Stimulated activated CD4-positive, alpha-beta T cell treated with anti-CD3 and anti-CD28 coated beads, TNF-alpha, amount 100 ng/mL, for 4 hours (primary cell): Measurements from ENCODE around the gene VPS9D1.

Experiments
- DNase-seq, 3 experiments: peaks; one replicate each; pipeline ENCODE4 v3.0.0-alpha.2; 2020; ENCODE audit warnings: low read depth in 3 of 3

The VPS9D1 gene

DNA sequence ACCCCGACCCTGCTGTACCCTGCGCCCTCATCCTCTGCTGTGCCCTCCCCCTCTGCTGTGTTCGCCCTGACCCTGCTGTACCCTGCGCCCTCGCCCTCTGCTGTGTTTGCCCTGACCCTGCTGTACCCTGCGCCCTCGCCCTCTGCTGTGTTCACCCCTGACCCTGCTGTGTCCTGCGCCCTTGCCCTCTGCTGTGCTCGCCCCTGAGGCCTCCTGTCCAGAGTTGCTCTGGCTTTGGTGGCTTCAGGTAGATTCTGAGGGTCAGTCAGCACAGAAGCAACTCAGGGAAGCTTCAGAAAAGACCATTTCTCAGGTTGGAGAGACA, 12.2 kb upstream of the VPS9D1 start:
- no peak for DNase-seq

DNA sequence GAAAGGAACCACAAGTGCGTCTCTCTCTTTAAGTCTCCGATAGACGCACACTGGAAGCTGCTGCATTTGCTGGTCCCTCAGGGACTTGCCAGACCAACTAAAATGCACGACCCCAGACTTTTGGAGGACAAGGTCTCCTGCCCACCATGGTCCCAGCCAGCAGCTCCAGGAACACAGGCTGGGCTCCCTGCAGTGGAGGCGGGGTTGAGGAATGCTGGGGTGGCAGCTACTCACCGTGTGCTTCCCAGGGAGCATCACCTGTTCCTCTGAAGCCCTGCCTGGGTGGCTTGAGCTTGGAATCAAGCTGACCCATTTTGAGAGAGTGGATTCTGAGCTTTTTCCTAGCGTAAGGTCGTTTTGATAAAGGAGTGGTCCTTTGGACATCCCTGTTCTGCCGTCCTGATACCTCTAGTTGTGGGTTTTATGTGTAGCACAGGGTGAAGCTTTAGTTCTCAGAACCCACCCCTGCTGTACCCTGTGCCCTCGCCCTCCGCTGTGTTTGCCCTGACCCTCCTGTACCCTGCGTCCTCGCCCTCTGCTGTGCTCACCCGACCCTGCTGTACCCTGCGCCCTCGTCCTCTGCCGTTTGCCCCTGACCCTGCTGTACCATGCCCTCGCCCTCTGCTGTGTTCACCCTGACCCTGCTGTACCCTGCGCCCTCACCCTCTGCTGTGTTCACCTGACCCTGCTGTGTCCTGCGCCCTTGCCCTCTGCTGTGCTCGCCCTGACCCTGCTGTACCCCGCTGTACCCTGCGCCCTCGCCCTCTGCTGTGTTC, 11.6 kb upstream of the VPS9D1 start:
- DNase-seq = no peak

DNA sequence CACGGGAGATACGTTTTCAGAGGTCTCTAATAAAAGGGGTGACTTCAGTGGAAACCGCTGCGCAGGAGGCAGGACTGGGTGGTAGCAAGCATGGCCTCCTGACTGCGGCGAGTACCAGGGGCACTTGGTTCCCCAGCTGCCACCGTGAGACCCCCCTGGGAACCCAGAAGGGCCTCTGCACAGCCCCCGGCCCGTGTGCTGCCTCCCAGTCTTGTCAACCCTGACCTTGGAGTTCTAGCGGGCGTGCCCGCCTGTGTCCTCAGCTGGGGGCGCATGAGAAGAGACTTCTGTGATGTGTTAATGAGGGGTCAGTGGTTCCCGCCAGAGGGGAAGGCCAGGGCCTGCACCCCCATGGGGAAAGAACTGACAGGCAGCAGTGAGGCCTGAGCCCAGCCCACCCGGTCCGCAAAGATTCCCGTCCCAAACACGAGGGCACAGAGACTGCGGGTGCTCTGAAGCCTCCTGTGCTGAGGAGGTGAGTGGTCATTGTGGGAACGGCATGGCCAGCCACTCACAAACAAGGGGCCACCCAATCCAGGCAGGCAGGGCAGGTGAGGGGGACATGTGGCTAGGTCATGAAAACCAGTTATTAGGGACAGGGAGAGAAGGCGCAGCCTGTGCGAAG, 10.0 kb upstream of the VPS9D1 start:
- DNase-seq = no peak

DNA sequence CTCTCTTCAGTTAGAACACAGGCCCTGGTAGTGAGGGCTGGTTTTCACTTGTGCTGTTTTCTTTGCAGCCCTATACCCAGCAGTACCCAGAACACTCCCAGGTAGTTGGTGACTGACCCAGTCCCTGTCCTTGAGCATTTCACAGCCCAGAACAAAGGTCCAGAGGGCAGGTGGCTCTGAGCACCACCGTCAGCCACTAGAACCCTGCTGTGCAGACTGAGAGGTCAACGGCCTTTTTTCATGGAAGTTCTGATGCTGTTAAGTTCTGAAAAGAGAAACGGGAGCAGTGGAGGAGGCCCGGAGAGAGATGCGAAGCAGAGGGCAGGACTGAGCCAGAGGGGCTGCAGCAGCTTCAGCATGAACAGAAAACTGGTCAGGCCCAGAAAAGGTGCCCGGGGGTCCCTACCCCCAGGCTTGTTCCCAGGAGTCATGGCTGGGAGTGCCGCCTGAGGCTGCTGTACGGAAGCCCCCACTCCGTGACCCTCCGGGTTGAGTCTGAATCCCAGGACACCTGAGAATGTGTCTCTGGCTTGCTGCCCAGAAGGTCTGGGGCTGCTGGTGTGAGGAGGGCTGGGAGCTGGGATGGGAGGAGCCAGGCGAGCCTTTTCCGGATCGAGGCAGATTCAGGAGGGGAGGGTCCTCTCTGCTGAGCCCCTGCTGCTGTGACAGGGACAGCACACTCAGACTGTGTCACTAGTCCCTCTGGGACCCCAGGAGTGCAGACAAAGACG, 9.3 kb upstream of the VPS9D1 start:
- no peak for DNase-seq

DNA sequence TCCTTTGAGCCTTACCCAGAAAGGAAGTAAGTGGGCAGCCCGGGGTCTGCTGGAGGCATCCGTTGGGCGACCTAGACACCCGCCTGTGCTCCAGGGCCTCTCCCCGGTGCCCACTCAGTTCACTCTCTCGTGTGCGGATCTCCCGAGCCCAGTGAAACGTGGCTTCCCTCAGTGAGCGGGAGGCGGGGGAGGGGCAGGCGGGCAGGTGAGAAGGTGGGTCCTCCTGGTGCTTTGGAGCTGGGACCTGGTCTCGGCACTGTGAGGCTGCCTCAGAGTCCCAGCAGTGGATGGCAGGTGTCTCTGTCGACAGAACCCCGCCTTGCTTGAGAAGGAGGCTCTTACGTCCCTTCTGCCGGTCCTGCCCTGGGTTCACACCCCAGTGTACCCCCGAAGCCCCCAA, 8.6 kb upstream of the VPS9D1 start:
- DNase-seq = no peak

DNA sequence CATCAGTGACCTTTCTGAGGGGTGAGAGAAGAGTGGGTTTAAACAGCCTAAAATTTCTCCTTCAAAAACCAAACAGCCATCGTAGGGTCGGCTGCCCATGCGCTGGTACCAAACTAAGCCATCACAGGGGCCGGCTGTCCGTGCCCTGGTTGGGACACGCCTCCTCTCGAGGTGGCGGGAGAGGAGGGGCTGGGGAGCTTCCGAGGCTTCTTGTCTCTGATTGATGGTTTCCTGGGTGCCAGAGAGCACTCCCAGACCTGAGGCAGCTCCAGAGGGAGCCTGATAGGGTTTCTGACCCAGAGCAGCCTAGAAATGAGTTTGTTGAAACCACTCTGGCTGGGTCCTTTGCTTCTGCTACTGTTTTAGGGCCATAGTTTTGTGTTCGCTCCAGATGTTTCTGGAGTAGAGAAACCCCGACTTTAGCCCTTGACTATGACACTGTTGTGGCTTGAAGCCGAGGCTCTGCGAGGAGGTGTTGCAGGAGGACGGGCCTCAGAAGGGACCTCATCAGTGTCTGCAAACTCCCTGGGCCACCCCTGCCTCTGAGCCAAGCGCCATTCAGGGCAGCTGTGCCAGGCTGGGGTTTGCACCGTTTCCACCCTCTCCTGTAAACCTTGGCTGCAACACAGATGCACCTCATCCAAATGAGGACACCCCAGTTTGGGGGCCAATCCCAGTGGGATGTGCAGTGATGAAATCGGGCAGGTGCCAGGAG, 6.9 kb upstream of the VPS9D1 start:
- DNase-seq = no peak

DNA sequence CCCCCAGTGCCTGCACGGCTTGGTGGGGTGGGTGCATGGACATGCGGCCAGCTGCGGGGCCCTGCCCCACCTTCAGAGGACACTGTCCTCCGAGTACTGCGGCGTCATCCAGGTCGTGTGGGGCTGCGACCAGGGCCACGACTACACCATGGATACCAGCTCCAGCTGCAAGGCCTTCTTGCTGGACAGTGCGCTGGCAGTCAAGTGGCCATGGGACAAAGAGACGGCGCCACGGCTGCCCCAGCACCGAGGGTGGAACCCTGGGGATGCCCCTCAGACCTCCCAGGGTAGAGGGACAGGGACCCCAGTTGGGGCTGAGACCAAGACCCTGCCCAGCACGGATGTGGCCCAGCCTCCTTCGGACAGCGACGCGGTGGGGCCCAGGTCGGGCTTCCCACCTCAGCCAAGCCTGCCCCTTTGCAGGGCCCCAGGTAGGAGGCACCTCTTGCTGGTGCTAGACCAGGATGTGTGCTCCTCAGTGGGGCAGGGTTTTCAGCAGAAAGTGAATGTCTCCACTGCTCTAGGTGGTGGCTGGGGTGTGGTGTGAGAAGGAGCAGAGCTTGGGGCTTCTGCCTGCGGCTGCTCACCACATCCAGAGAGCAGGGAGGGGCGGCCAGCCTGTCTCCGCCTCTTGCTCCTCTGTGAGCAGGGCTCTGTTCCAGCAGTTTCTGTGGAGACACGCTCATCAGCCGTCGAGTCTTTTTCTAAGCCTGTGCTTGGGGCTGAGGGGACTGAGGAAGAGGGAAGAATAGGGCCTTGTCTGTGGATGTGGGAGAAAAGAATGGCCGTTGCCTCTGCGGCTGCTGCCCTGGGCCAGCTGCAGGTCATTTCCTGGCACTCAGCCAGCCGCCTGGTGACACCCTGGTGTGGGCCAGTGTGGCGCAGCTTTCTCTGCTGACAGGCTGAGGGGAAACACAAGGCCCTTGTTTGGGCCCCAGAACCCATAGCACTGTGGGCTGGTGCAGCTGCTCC, 2.9 kb upstream of the VPS9D1 start:
- DNase-seq = peak in 1 of 3 experiments; percentile 43

DNA sequence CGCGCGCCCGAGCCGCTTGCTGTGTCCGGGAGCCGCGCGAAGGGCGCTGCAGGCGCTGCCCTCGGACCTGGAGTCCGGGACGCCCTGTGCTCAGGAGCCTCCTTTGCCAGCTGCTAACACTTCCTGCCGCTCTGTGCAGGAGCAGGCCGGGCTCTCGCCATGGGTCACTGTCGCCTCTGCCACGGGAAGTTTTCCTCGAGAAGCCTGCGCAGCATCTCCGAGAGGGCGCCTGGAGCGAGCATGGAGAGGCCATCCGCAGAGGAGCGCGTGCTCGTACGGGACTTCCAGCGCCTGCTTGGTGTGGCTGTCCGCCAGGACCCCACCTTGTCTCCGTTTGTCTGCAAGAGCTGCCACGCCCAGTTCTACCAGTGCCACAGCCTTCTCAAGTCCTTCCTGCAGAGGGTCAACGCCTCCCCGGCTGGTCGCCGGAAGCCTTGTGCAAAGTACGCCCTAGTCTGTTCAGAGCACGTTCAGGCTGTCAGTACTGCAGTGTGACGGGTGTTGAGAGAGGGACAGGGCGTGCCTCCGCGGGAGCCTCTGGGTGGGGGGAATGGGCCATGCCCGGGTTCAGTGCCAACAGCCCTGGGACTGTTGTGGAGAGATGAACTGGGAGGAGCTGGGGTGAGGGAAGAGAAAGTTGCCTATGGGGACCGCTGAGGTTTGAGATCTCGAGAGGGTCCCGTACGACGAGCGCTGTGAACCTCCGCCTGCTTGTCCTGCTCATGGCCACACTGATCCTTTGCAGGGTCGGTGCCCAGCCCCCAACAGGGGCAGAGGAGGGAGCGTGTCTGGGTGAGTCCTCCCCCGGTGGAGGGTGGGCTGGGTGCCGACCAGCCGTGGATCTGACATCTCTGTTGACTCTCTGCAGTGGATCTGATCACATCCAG, 1.9 kb upstream of the VPS9D1 start:
- DNase-seq = peak in 1 of 3 experiments; percentile 45

DNA sequence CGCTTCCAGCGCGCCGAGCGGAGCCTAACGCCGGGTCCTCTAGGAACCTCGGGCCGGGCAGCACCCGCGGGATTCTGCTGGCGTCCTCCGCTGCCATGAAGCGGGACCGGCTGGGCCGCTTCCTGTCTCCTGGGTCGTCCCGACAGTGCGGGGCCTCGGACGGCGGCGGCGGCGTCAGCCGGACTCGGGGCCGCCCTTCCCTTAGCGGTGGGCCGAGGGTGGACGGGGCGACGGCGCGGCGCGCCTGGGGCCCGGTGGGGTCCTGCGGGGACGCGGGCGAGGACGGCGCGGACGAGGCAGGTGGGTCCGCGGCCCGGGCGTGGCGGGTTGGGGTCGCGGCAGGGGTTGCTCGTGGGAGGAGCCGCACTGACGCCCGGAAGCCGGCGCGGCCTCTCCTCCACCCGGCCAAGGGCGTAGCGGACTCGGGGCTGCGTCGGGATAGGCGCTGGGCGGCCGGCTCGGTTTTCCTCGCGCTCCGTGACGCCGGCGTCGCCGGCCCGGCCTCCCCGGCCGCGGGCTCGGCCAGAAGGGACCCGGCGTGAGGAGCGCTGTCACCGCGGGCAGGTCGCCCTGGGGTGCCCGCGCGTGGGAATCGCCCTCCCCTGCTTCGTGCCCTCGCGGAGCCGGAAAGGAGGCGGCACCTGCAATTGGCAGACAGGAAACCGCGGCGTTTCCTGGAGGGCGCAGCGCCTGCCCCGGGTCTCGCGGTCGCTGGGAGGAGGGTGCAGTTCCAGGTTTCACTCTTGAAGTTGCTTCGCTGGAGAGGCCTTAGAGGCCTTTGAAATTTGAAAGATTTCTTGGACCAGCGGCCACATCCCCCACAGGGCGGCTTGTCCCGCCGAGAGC, 1.1 kb upstream of the VPS9D1 start:
- DNase-seq = peak; percentile 63 to 83 (median 77)

DNA sequence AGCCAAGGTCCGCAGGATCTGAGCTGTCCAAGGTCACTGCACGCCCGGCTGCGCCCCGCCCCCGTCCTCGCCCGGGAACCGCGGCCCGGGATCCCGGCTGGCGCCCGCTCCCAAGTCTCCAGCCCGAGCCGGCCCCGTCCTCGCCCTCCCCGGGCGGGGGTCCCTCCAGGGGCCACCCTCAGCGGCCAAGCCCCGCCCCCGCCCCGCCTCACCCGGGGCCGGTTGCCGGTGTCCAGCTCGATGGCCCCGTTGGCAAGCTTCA, 216 bp downstream of the VPS9D1 start:
- no peak for DNase-seq

DNA sequence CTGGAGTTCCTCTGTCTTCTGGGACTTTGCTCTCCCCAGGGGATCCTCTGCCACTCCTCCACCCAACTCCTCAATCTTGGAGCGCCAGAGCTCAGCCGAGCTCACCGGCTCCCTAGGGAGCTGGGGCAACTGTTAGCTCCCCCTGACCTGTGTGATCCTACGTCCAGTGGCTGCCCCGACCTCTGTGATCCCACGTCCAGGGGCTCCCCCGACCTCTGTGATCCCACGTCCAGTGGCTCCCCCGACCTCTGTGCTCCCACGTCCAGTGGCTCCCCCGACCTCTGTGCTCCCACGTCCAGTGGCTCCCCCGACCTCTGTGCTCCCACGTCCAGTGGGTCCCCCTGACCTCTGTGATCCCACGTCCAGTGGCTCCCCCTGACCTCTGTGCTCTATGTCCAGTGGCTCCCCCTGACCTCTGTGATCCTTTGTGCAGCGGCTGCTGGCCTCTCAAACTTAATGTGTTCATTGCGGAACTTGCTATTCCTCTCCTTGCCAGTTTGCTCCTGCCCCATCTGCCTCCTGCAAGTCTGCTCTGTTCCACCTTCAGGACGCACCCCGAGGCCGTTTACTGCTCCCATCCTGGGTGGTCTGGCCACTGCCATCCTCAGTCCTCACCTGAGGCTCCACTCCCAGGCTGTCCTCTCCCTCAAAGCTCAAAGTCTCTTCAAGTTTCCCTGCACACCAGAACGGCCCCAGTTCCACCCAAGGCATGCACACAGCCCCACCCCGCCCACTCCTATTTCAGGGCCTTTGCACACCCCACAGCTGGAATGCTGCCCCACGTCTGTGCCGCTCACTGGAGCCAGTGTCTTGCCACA, 2.8 kb downstream of the VPS9D1 start:
- DNase-seq = no peak

DNA sequence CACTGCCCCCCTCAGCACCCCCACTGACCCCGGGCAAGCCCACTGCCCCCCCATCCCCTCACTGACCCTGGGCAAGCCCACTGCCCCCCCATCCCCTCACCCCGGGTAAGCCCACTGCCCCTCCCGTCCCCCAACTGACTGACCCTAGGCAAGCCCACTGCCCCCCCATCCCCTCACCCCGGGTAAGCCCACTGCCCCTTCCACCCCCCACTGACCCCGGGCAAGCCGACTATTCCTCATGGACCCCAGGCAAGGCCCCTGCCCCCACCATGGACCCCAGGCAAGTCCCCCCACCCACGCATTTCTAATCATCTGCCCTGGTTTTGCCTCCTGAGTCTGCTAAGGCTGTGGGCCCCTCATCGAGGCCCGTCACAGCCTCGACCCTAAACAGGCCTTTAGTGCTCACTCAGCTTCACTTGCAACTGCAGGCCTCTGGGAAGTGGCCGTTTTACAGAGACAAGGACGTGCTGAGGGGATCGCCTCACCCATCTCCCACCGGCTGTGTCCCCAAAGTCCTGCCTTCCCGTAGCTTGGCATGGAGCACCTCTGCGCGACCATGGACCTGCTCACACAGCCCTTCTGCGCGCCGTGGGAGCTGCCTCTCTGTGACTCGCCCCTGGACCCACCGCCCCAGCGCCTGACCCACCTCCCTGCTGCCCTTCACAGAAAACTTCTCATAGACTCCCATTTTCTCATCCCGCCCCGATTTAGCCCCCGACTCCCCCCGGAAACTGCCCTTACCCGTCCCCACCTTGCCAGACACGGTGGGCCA, 3.6 kb downstream of the VPS9D1 start:
- no peak for DNase-seq

DNA sequence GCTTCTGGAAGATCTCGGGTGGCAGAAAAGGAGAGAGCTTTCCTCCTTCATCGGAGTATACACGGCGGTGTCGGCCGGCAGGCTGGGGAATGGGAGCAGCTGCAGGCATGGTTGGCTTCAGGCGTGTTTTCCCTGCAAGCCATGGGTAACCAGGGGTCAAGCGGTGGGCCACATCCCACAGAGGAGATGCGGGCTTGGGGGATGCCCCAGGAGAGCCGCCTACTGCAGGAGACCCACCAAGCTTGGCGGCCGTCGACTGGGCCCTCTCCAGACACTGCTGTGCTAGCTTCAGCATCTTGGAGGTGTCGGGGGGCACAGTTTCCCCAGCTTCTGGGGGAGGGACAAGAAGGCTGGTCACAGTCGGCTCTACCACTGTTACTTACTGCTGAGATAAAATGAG, 4.2 kb downstream of the VPS9D1 start:
- no peak for DNase-seq

DNA sequence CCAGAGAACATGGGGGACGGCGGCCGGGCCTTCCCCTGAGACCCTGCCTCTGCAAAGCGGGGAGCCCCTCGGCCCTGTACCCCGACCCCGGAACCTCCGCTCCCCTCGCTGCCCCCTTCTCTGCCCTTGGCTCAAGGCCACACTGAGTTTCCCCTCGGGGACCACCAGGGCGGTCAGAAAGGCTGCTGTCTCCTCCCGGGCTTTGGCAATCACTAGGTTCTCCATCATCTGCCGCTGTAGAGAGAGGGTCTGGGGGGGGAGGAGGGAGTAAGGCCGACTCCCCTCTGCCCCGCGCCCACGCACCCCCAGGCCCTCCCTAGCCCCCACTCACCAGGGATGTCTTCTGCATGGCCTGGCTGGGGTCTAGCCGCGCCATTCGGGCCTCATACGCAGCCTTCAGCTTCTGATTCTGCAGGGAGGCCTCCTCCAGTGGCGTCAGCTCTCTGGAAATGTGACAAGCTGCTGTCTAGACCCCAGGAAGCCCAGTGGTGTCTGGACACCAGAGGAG, 8.4 kb downstream of the VPS9D1 start:
- no peak for DNase-seq

DNA sequence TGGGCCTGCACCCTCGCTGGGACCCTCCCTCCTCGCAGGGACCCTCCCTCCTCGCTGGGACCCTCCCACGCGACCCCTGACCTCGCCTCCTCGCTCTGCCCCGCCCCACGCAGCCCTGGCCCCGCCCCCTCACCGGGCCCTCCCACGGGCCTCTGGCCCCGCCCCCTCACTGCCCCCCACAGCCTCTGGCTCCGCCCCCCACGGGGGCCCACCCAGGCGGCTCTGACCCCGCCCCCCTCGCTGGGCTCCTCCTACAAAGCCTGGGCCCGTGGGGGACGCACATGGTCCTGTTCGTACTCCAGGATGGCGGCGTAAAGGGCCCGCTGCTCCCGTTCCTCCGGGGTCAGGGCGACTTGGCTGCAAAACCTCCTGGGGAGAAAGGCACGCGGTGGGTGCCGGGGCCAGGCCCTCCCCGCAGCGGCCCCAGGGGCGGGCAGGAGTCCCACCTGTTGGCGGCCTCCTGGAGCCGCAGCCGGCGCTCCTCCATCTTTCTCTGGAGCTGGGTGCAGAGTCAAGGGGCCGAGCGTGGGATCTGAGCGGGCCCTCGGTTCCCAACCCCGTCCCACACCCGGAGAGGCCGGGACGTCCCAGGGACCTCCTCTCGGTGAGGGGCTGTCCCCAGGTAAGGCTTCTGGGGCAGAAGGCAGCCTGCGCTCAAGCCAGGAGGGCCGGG, 9.0 kb downstream of the VPS9D1 start:
- peak; percentile 47 to 80 (median 66) for DNase-seq

DNA sequence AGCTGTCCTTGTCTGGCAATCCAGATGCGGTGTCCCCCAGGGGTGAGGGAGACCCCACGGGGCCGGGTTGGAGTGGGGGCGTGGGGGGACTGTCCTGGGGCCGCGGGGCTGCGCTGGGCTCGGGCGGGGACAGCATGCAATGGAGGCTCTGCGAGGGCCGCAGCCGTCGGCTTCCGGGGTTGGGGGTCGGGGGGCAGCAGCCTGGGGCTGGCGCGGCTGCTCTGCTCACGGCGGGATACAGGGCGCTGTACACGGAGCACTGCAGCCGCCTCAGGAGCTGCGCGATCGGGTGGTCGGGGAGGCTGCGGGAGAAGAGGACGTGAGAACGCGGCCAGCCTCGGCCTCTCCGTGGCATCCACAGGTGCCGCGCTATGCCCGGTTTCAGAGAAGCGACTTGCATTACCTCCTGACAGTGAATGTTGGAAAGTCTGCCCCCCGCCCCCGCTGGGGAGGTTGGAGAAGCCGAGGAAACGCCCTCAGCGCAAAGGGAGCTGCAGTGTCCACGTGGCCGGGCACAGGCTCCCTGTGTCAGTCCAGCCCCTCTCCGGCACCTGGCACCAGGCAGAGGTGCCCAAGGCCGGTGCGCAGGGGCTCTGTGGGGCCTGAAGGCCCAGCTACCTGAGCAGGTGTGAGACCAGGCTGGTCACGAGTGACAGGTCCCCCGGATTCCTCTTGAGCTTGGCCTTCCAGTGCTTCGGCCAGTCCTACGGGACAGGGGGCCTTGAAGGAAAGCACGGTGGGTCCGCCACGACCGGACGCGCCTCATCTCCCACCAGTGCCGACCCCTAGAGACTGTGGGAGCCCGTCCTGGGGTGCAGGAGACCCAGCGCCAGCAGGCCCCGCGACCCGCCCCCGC, 9.8 kb downstream of the VPS9D1 start:
- no peak for DNase-seq
